ENCODE measurements around the gene LMBR1L.

GRCh38 chr12:49049566-49050224, 61.0 kb downstream of the LMBR1L start:
- TF ChIP-seq POLR2A (IDR thresholded peaks at IDR 0.05; ENCODE audit: insufficient read depth in 1 of 2, low read depth in 2 of 2, low read length in 2 of 2), result no peak
- TF ChIP-seq GABPA (IDR thresholded peaks at IDR 0.05; ENCODE audit: low read depth, low read length), result no peak
- no peak for TF ChIP-seq GABPA (CRISPR knock-in tag; IDR thresholded peaks at IDR 0.05; ENCODE audit: low read depth)
- TF ChIP-seq RNF2 (conservative IDR thresholded peaks at IDR 0.05; ENCODE audit: low read depth), result no peak
- no peak for TF ChIP-seq CBX5 (CRISPR knock-in tag; IDR thresholded peaks at IDR 0.05; ENCODE audit: borderline replicate concordance)
- TF ChIP-seq, protein P1, sequence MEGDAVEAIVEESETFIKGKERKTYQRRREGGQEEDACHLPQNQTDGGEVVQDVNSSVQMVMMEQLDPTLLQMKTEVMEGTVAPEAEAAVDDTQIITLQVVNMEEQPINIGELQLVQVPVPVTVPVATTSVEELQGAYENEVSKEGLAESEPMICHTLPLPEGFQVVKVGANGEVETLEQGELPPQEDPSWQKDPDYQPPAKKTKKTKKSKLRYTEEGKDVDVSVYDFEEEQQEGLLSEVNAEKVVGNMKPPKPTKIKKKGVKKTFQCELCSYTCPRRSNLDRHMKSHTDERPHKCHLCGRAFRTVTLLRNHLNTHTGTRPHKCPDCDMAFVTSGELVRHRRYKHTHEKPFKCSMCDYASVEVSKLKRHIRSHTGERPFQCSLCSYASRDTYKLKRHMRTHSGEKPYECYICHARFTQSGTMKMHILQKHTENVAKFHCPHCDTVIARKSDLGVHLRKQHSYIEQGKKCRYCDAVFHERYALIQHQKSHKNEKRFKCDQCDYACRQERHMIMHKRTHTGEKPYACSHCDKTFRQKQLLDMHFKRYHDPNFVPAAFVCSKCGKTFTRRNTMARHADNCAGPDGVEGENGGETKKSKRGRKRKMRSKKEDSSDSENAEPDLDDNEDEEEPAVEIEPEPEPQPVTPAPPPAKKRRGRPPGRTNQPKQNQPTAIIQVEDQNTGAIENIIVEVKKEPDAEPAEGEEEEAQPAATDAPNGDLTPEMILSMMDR (CRISPR knock-in tag; IDR thresholded peaks at IDR 0.05), result no peak
- TF ChIP-seq ZNF292 (CRISPR knock-in tag; IDR thresholded peaks at IDR 0.05; ENCODE audit: borderline replicate concordance, low read depth), result no peak
- no peak for TF ChIP-seq NR1H2 (CRISPR knock-in tag; IDR thresholded peaks at IDR 0.05; ENCODE audit: borderline replicate concordance, low read depth)
- TF ChIP-seq NFIC (IDR thresholded peaks at IDR 0.05; ENCODE audit: low read length), result no peak
- TF ChIP-seq TAF1 (CRISPR knock-in tag; IDR thresholded peaks at IDR 0.05), result no peak
- no peak for TF ChIP-seq POLR2AphosphoS5 (IDR thresholded peaks at IDR 0.05; ENCODE audit: low read depth, low read length)
